Measurements from ENCODE around the gene SEPTIN6.

DNA sequence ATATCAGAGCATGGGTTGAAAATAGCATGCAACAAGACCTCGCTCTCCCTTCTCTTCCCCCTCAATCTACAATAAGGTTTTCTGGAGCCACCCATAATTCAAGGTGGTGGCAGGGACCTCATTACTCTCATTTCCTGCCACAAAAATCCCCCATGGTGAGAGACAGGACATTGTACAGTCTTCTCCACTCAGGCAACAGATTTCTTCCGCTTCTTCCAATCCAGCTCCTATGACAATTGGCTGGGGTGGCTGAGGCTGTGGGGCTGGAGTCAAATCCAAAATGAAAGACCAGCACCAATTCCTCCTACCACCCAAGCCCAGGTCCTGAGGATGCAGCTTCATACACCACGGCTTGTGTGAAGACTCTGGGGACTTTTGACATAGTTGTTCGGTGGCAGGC, 46.5 kb downstream of the SEPTIN6 start:
- TF ChIP-seq, protein P1, sequence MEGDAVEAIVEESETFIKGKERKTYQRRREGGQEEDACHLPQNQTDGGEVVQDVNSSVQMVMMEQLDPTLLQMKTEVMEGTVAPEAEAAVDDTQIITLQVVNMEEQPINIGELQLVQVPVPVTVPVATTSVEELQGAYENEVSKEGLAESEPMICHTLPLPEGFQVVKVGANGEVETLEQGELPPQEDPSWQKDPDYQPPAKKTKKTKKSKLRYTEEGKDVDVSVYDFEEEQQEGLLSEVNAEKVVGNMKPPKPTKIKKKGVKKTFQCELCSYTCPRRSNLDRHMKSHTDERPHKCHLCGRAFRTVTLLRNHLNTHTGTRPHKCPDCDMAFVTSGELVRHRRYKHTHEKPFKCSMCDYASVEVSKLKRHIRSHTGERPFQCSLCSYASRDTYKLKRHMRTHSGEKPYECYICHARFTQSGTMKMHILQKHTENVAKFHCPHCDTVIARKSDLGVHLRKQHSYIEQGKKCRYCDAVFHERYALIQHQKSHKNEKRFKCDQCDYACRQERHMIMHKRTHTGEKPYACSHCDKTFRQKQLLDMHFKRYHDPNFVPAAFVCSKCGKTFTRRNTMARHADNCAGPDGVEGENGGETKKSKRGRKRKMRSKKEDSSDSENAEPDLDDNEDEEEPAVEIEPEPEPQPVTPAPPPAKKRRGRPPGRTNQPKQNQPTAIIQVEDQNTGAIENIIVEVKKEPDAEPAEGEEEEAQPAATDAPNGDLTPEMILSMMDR (IDR thresholded peaks at IDR 0.05; ENCODE audit: low read depth, low read length), result no peak
- no peak for TF ChIP-seq EZH2phosphoT487 (IDR thresholded peaks at IDR 0.05; ENCODE audit: low read depth)

Measured in OCI-LY3 (cell line).